K562 (cell line): ENCODE measurements around the gene TOM1L2. TPM values are rescaled to one million over a fixed set of nuclear protein-coding genes. Genes with fewer than 3 reads are reported as not detected.
A peak's percentile ranks its signal among the peaks of the same experiment; 100 is the strongest.

Source experiments
- ATAC-seq: fragments of 200-7000 bp; cut with Tn5 transposase; 3 replicates; pipeline ENCODE4 v1.9.1; 2020; ENCODE audit warnings: moderate library complexity
- BruUV-seq: library from RNA; stranded (reverse); fragments of 400-500 nt; replicated peaks from 2 replicates; lab custom pipeline; 2021; lab: Mats Ljungman, UMichigan
- CTCF ChIA-PET: fragments of 300-600 bp; formaldehyde crosslinking; extraction: SDS; loops from one replicate; lab custom pipeline; 2021; ENCODE audit warnings: low intra/inter-chr PET ratio; lab: Yijun Ruan, JAX
- POLR2A ChIA-PET: fragments of 300-600, 350-650 bp; sonication (Branson Sonifier 250); formaldehyde crosslinking; extraction: SDS; loops from one replicate; lab custom pipeline; 2021; ENCODE audit warnings: antibody characterized with exemption, inconsistent platforms; lab: Yijun Ruan, JAX
- DNase-seq, 4 experiments: peaks; one replicate each; pipeline versions ENCODE4 v3.0.0 to v3.0.0-alpha.2; 2011 to 2018; ENCODE audit warnings: low spot score in 3 of 4, mixed read lengths in 3 of 4; ENCODE audit errors: extremely low read depth in 1 of 4
- FAIRE-seq: peaks from 2 replicates; lab custom pipeline; 2011; peaks lifted over from hg19 to GRCh38; lab: Jason Lieb, UNC
- H2AFZ ChIP-seq: 2 replicates; pipeline ENCODE4 v1.6.0; 2011; ENCODE audit warnings: low read depth, low read length, control low read depth, inconsistent platforms
- H3K27ac ChIP-seq: fragments of 200-600 bp; 3 replicates; pipeline ENCODE4 v1.8.0; 2011; ENCODE audit warnings: low read depth, mild to moderate bottlenecking, control low read depth, inconsistent platforms, low read length, moderate library complexity, mixed read lengths; ENCODE audit errors: extremely low read depth
- H3K27me3 ChIP-seq, 2 experiments: fragments of 300-600 bp in 1 of 2; 2 replicates in 1 of 2; 3 replicates in 1 of 2; pipeline versions ENCODE4 v1.6.0 to v1.8.0; 2011; ENCODE audit warnings: inconsistent platforms in 2 of 2, low read length in 2 of 2, mild to moderate bottlenecking in 1 of 2, mixed read lengths in 1 of 2, moderate library complexity in 1 of 2; ENCODE audit not compliant: control insufficient read depth in 2 of 2, insufficient read depth in 2 of 2
- H3K36me3 ChIP-seq: fragments of 300-600 bp; 3 replicates; pipeline ENCODE4 v1.8.0; 2011; ENCODE audit warnings: mild to moderate bottlenecking, low read length, inconsistent platforms; ENCODE audit not compliant: control insufficient read depth, insufficient read depth
- H3K4me1 ChIP-seq, 2 experiments: fragments of 200-600 bp in 1 of 2; replicated peaks in 1 of 2; 2 replicates in 1 of 2; 3 replicates in 1 of 2; pipeline versions ENCODE4 v1.5.1 to v1.8.0; 2011; ENCODE audit warnings: inconsistent platforms in 2 of 2, low read length in 2 of 2, mild to moderate bottlenecking in 1 of 2, mixed read lengths in 1 of 2, moderate library complexity in 1 of 2; ENCODE audit not compliant: control insufficient read depth in 2 of 2, insufficient read depth in 2 of 2
- H3K4me2 ChIP-seq: 2 replicates; pipeline ENCODE4 v1.6.1; 2011; ENCODE audit warnings: low read length, control low read depth, inconsistent platforms, mixed read lengths; ENCODE audit not compliant: insufficient read depth
- H3K4me3 ChIP-seq: fragments of 200-600 bp; sonication (generic), shearing (Covaris generic); 2 replicates; pipeline ENCODE4 v1.5.1; 2016; ENCODE audit warnings: control low read depth, inconsistent platforms
- H3K79me2 ChIP-seq: fragments of 200-600 bp; 3 replicates; pipeline ENCODE4 v1.8.0; 2011; ENCODE audit warnings: low read length, inconsistent platforms; ENCODE audit not compliant: control insufficient read depth, insufficient read depth
- H3K9ac ChIP-seq, 2 experiments: 2 replicates each; pipeline versions ENCODE4 v1.6.0 to v1.6.1; 2011; ENCODE audit warnings: low read depth in 2 of 2, low read length in 2 of 2, control low read depth in 1 of 2, inconsistent platforms in 1 of 2, mild to moderate bottlenecking in 1 of 2, mixed read lengths in 1 of 2; ENCODE audit not compliant: insufficient read depth in 1 of 2
- H3K9me1 ChIP-seq: one replicate; pipeline ENCODE4 v1.6.0; 2011; ENCODE audit warnings: inconsistent platforms, mild to moderate bottlenecking, low read length, moderate library complexity; ENCODE audit not compliant: control insufficient read depth, insufficient read depth
- H3K9me3 ChIP-seq: replicated peaks from 2 replicates; pipeline ENCODE4 v1.5.1; 2011; ENCODE audit warnings: low read depth, low read length, inconsistent platforms; ENCODE audit not compliant: control insufficient read depth, insufficient read depth
- H4K20me1 ChIP-seq: replicated peaks from 2 replicates; pipeline ENCODE4 v1.6.1; 2011; ENCODE audit warnings: low read length, inconsistent platforms, mixed read lengths; ENCODE audit not compliant: control insufficient read depth, insufficient read depth
- CHD1 ChIP-seq: fragments of 200-600 bp; sonication (generic); IDR thresholded peaks from one replicate; pipeline ENCODE4 v1.6.1; 2012; ENCODE audit warnings: mild to moderate bottlenecking, moderate library complexity, low read length, inconsistent platforms
- GATAD2A ChIP-seq: fragments of 450-650 bp; IDR thresholded peaks from 2 replicates; pipeline ENCODE4 v1.6.1; 2017
- NCOR1 ChIP-seq: fragments of 450-650 bp; IDR thresholded peaks from 2 replicates; pipeline ENCODE4 v1.6.1; 2016; ENCODE audit warnings: mild to moderate bottlenecking, moderate library complexity
- POLR2G ChIP-seq: fragments of 200-400 bp; formaldehyde crosslinking; IDR thresholded peaks from 2 replicates; pipeline ENCODE4 v1.6.1; 2017; ENCODE audit warnings: low read depth, mild to moderate bottlenecking, antibody characterized with exemption, low read length, moderate library complexity
- RBM22 ChIP-seq: fragments of 200-400 bp; formaldehyde crosslinking; IDR thresholded peaks from 2 replicates; pipeline ENCODE4 v1.6.1; 2018; ENCODE audit warnings: low read length, low read depth; ENCODE audit not compliant: poor library complexity, severe bottlenecking
- RCOR1 ChIP-seq, 2 experiments: IDR thresholded peaks; 2 replicates each; pipeline ENCODE4 v1.6.1; 2012; ENCODE audit warnings: low read depth in 2 of 2, low read length in 2 of 2, borderline replicate concordance in 1 of 2, improper control_type of control experiment in 1 of 2
- SAFB2 ChIP-seq: fragments of 200-400 bp; formaldehyde crosslinking; IDR thresholded peaks from 2 replicates; pipeline ENCODE4 v1.6.1; 2018; ENCODE audit warnings: borderline replicate concordance, low read length, low read depth, moderate library complexity; ENCODE audit not compliant: severe bottlenecking
- SRF ChIP-seq, 2 experiments: fragments of 250-450, 450-650 bp in 1 of 2; sonication (Bioruptor Pico) in 1 of 2; sonication (generic) in 1 of 2; formaldehyde crosslinking; IDR thresholded peaks; 2 replicates each; pipeline versions ENCODE4 v1.5.0 to v1.5.1; 2020 to 2022; ENCODE audit warnings: mild to moderate bottlenecking in 1 of 2, missing genetic modification reagents in 1 of 2
- ZC3H4 ChIP-seq: sonication (generic); formaldehyde crosslinking; IDR thresholded peaks from 2 replicates; pipeline ENCODE4 v1.9.0; 2021; ENCODE audit warnings: missing genetic modification reagents, borderline replicate concordance
- ZFX ChIP-seq: sonication (generic); formaldehyde crosslinking; IDR thresholded peaks from 2 replicates; pipeline ENCODE4 v1.8.0; 2022; ENCODE audit warnings: mild to moderate bottlenecking, missing genetic modification reagents, moderate library complexity
- ZNF764 ChIP-seq: fragments of 250-450 bp; sonication (Bioruptor Pico); IDR thresholded peaks from 2 replicates; pipeline ENCODE4 v1.4.0; 2020; ENCODE audit warnings: low read depth, mild to moderate bottlenecking, moderate library complexity
- WGBS: fragments of 100-300 bp; shearing (Covaris generic); methylation state at CpG from one replicate; pipeline ENCODE4 v1.1.6; 2016; ENCODE audit warnings: low coverage, mixed read lengths; ENCODE audit not compliant: insufficient coverage; ENCODE audit errors: missing lambda C conversion rate; 5-methylcytosine and 5-hydroxymethylcytosine counted together
- in situ Hi-C: fragments of 300-500 bp; cut with MboI; formaldehyde crosslinking; loops from 4 replicates; pipeline ENCODE4 v1.15.0; 2018; ENCODE audit warnings: inconsistent platforms, mixed read lengths
- intact Hi-C: fragments of 100-400 bp; cut with micrococcal nuclease; formaldehyde crosslinking; loops from 2 replicates; pipeline ENCODE4 v1.14.2; 2022
- polyA plus RNA-seq, 8 experiments: library from polyadenylated mRNA; depleted of rRNA in 4 of 8; stranded (reverse) in 5 of 8; unstranded in 3 of 8; fragments of >200 nt; fragmentation: Nextera tagmentation in 2 of 8; fragmentation: Illumina TruSeq in 1 of 8; extraction: Ambion mirVana in 2 of 8; extraction: Trizol in 1 of 8; gene quantifications; 2 replicates each; pipeline versions ENCODE4 v1.2.1 to v1.2.3, GENCODE V29; 2011 to 2014; ENCODE audit warnings: inconsistent platforms in 1 of 8, missing spikeins in 1 of 8
- total RNA-seq, 7 experiments: library from RNA; depleted of rRNA in 6 of 7; stranded (reverse); fragments of >200 nt in 6 of 7; fragmentation: Illumina TruSeq in 2 of 7; extraction: Trizol in 2 of 7; gene quantifications; 2 replicates each; pipeline versions ENCODE4 v1.2.1 to v1.2.3, GENCODE V29; 2011 to 2021; ENCODE audit warnings: low replicate concordance in 1 of 7
- TF ChIP-seq, protein P1 (sequence below): conservative IDR thresholded peaks from 2 replicates; pipeline ENCODE4 v1.6.1; 2011; ENCODE audit warnings: low read depth, mild to moderate bottlenecking, low read length; ENCODE audit not compliant: control insufficient read depth

The TOM1L2 gene
- total and polyA plus RNA-seq, 9 of the 15 experiments (the other 6 are each of a cell fraction or from before 2014, with no cell fraction given) = 0.07 to 6.0 (median 2.5) TPM

DNA sequence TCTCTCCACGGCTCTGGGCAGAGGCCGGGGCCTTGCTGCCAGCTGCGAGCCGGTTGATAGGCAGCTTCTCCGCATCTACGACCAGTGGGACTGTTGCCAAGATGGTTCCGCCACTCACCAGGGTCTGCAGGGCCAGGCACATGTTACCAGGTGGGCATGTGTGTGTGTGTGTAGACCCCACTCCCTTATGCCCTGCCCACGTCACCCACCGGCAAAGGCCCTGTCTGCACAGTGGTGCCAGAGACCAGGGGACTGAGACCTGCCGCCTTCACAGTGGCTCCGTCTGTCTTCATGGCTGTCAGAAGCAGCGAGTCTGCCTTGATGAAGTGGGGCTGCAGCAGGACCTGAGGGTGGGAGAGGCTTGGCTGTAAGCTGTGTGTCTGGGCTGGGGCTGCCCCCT, 153.1 kb downstream of the TOM1L2 start:
- CTCF ChIA-PET = no interaction called here
- H3K9me3 ChIP-seq = no peaks in the 10 kb centered on the region
- no peak overlapping the region for H3K4me3 ChIP-seq
- POLR2A ChIA-PET = interaction anchor here (0.7 kb wide), 1 partner anchor 32 kb away, joined by 3 read pairs; no protein-coding TSS in a partner anchor
- ATAC-seq = no peak
- no peak for FAIRE-seq
- H3K27me3 ChIP-seq = no peaks in the 10 kb centered on the region
- H2AFZ ChIP-seq = no peak overlapping the region
- H4K20me1 ChIP-seq = peaks cover 52% of the 10 kb centered on the region
- peaks cover 68% of the 10 kb centered on the region for H3K79me2 ChIP-seq
- in situ Hi-C loops (loop anchor here (5.0 kb wide), 1 partner anchor 38 kb away; no protein-coding TSS in a partner anchor), intact Hi-C loops (no loop called here)
- TF ChIP-seq SAFB2 = no peak
- no peak for TF ChIP-seq NCOR1
- no peak for TF ChIP-seq ZNF764 (CRISPR knock-in tag)
- TF ChIP-seq SRF (CRISPR knock-in tag; IDR thresholded peaks at IDR 0.05) = no peak
- TF ChIP-seq POLR2G = peak; percentile 49; the same call in 1 of the 2 replicates
- no peak for TF ChIP-seq CHD1
- no peak for TF ChIP-seq GATAD2A
- TF ChIP-seq, protein P1, sequence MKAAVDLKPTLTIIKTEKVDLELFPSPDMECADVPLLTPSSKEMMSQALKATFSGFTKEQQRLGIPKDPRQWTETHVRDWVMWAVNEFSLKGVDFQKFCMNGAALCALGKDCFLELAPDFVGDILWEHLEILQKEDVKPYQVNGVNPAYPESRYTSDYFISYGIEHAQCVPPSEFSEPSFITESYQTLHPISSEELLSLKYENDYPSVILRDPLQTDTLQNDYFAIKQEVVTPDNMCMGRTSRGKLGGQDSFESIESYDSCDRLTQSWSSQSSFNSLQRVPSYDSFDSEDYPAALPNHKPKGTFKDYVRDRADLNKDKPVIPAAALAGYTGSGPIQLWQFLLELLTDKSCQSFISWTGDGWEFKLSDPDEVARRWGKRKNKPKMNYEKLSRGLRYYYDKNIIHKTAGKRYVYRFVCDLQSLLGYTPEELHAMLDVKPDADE = no peak
- TF ChIP-seq RBM22 = peak; percentile 52
- 0 out of 2 replicates have a peak, but pooled peaks have one; percentile 54 for TF ChIP-seq ZC3H4
- no peak for TF ChIP-seq RCOR1 (IDR thresholded peaks at IDR 0.05; ENCODE audit: borderline replicate concordance in 1 of 2, low read depth in 2 of 2, low read length in 2 of 2)
- TF ChIP-seq ZFX = 0 out of 2 replicates have a peak, but pooled peaks have one; percentile 14
- peaks cover 88% of the 10 kb centered on the region; the same call in 2 of the 3 replicates for H3K36me3 ChIP-seq
- DNase-seq = no peak
- peaks cover 4% of the 10 kb centered on the region for H3K9me1 ChIP-seq
- H3K9ac ChIP-seq = peak overlapping the region in 1 of 2 experiments; percentile 47; a peak in 2 of 4 replicates
- WGBS = 94% methylated on average over 7 of the region's 12 CpGs
- H3K27ac ChIP-seq = peak overlapping the region; percentile 45; the same call in 2 of the 3 replicates
- no TSS peak for BruUV-seq
- H3K4me2 ChIP-seq = no peak overlapping the region
- H3K4me1 ChIP-seq = peaks cover 51 to 89% of the 10 kb centered on the region in 2 experiments
